HG03103 (cell line): Measurements from ENCODE around the gene SCGB3A2.
"Not testable (repeated sequence)": the region's sequence is repeated elsewhere in the genome, so short reads cannot be mapped to it uniquely, and the experiment has no call there.

Source experiments
- ATAC-seq: cut with Tn5 transposase; IDR thresholded peaks from one replicate; pipeline ENCODE4 v1.9.1; 2021; ENCODE audit warnings: low read depth; ENCODE audit not compliant: unreplicated experiment

The SCGB3A2 gene

DNA sequence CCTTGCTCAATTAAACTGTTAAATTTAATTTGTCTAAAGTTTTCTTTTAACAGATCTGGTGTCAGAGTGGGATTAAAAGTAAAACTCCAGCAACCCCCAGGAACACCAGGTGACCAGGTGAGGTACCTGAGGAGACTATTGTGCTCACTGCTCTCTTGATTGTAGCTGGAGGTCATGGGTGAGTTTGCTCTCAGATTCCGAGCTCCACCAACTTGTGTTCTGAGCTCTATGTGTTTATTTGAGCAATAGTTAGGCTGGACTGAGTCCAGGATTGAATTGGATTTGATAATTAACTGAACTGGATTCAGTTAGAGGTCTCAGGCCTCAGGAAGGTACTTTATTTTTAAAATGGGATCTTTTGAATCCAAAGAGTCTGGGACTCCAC lies 17.9 kb upstream of the SCGB3A2 start:
- ATAC-seq: no peak

DNA sequence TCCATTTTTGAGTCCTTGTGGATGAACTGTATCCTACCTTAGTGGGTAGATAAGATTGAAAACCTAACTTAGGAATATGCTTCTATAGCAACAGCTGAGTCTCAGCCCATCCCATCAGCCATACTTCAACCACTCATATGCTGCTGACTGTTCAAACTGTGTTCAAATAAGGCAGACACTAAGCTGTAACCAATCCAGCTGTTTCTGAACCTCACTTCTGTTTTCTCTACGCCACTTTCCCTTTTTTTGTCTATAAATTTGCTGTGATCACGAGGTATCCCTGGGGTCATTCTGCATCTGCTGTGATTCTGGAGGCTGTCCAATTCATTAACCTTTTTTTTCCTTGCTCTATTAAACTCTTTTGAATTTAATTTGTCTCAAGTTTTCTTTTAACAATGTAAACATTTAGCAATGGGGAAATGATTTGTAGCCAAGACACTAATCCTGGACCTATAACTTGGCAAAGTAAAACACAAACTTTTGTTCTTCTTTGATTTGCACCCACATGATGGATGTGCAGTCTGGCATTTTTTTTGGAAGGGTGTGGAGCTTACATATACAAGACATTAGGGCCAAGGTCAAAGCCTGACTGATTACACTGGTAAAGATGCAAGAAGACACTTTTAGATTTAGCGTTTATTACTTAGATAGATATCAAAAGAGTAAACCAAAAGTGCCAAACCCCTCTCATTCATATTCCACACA lies 14.9 kb upstream of the SCGB3A2 start:
- ATAC-seq: no peak

DNA sequence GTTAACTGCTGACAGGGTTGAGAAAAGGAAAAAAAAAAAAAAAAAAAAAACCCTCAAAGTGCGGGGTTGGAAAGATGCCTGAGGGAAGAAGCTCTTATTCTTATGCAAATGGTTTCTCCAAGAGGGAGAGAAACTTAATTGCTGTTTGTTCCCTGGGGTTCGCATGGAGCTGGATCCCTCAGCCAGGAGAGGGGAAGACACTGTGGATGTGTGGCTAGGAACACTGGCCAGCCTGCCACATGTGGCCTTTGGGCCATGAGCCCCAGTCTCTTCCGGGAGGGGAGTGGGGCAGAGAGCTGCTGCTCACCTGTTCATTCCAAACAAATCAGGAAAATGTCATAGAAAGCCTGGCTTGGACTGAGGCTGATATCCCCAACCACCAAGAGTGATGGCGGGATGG lies 9.4 kb upstream of the SCGB3A2 start:
- no peak for ATAC-seq

DNA sequence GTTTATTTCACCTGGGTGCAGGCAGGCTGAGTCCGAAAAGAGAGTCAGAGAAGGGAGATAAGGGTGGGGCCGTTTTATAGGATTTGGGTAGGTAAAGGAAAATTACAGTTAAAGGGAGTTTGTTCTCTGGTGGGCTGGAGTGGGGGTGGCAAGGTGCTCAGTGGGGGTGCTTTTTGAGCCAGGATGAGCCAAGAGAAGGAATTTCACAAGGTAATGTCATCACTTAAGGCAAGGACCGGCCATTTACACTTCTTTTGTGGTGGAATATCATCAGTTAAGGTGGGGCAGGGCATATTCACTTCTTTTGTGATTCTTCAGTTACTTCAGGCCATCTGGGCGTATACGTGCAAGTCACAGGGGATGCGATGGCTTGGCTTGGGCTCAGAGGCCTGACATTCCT lies 8.6 kb upstream of the SCGB3A2 start:
- ATAC-seq: not testable (repeated sequence)

DNA sequence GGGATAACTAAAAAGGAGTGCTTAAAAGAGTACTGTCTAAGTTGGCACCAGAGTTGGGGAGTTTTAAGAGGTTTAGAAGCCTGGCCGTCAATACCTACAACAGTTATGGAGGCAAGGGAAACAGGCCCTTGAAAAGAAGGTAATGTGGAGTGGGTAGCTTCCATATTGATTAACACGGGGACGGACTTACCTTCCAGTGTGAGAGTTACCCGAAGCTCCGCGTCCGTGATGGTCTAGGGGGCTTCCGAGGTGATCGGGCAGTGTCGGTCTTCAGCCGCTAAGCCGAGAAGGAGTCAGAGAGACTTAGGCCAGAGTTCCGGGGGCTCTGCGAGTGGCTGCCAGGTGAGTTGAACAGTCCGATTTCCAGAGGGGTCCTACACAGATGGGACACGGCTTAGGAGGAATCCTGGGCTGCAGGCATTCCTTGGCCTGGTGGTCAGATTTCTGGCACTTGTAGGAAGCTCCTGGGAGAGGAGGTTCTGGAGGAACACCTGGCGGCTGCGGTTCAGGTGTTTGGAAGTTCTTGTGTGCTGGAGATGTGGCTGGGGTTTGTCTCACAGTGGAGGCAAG lies 6.4 kb upstream of the SCGB3A2 start:
- not testable (repeated sequence) for ATAC-seq

DNA sequence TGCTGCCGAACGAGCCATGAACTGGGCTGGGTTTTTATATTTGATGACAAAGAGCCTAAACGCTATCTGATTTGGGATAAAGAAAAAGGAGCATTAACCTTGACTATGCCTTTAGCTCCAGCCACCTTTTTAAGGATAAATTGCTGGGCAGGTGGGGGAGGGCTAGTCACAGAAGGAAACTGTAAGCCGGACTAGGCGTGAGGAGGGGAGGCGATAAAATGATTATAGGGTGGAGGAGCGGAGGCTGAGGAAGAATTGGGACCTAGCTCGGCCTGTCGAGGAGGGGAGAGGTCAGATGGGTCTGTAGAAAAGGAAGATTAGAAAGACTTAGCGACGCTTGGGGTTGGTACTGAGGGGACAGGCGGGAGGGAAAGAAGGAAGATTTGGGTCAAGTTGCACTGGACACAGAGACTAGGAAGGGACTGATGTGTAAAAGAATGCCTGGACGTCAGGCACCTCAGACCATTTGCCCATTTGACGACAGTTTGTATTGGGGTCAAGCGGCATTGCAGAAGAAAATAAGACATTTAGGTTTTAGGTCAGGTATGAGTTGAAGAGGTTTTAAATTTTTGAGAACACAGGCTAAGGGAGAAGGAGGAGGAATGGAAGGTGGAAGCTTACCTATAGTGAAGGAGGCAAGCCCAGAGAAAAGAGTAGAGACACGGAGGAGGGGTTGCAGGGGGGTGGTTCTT lies 5.6 kb upstream of the SCGB3A2 start:
- not testable (repeated sequence) for ATAC-seq

DNA sequence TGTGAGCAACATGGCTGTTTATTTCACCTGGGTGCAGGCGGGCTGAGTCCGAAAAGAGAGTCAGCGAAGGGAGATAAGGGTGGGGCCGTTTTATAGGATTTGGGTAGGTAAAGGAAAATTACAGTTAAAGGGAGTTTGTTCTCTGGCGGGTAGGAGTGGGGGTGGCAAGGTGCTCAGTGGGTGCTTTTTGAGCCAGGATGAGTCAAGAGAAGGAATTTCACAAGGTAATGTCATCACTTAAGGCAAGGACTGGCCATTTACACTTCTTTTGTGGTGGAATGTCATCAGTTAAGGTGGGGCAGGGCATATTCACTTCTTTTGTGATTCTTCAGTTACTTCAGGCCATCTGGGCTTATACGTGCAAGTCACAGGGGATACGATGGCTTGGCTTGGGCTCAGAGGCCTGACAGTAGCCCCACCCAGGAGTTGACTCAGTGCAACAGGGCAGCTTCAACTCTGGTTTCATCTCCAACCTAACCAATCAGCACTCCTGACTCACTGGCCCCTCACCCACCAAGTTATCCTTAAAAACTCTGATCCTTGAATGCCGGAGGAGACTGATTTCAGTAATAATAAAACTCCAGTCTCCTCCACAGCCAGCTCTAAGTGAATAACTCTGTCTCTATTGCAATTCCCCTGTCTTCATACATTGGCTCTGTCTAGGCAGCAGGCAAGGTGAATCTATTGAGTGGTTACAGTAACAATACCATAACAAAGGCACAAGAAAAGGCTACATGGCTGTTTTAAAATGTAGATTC lies 4.2 kb upstream of the SCGB3A2 start:
- ATAC-seq: not testable (repeated sequence)

DNA sequence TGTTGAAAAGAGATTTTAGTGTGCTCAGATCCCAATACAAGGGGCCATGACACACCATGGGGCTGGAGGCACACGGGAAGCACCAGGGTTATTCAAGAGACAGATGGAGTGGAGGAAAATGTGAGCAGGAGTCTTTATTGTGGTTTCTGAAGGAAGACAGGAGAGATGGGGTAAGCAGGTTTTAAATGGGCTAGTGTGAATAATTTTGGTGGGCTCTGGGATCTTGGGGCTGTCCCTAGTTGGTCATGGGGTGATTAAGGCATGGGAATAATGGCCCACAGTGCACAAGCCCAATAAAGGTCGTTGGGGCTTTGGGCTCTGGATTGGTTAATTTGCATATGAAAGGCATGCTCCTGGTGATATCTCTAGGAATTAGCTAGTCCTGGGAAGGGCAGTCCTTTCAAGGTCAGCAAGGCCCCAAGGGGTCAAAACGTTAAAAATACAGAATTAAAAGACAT lies 3.6 kb upstream of the SCGB3A2 start:
- ATAC-seq: no peak

DNA sequence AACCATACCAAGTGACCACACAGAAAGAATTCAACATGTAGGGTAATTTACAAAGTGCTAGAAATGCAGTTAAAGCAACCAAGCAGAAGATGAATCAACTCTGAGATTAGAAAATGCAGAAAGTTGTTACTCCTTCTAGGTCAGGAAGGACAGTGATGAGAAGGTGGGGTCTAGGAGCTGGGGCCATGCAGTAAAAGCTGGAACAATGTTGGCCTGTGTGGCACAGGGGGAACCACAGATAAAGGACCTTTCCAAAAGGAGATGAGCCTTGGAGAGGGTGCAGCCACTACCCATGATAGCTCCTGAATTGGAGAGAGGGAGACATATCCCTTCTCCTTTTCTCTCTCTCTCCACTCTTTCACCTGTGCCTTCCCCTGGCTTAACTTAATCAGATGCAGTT lies 2.4 kb upstream of the SCGB3A2 start:
- ATAC-seq: no peak

DNA sequence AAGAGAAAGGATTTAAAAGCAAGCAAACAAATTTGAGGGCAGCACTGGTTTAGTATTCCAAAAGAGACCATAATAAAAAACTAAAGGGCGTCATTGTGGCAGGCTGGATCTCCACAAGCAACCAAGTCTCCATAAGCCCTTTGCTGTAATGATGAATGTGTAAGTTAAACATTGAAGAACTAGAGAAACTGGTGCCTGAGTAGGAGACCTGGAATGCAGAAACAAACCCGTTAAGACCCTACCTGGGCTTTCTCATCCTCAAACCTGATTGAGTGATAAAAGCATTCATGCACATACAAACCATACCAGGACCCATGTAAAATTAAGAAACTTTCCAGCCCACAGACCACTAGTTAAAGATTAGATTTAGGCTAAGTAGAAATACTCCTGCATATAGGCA lies 1.9 kb upstream of the SCGB3A2 start:
- ATAC-seq: no peak

DNA sequence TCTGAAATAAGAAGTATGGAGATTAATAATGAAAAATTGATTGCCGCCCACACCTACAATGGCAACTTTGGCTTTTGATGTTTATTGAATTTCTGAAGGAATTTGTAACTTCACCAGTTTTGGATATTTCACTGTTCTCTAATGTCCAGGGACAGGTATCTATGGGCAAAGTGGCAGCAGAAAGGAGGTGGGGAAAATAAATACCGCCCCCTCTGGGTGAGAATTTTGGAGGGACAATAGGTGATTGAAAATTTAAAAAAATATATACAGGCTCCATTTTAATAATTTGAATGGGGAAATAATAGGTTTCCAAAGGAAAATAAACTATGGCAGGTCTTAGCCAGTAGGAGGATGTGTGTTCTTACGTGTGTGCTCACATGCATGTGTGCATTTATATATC lies 1.3 kb downstream of the SCGB3A2 start:
- ATAC-seq: no peak

DNA sequence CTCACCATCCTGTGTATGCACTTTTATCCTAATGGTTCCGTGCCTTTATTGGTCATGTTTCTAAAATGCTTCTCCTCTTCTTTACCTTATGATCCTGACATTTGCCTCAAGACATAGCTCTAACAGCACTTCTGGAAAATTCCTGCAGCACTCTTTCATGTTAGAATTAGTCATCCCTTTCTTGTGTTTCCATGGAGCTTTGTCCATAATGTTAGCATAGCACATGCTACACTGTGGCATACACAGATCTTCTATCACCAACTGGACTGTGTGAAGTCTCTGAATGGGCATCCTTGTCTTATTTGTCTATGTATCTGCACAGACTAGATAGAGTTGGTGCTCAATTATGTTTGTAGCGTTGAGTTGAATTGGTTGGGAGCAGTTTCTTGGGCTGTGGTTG lies 2.0 kb downstream of the SCGB3A2 start:
- no peak for ATAC-seq

DNA sequence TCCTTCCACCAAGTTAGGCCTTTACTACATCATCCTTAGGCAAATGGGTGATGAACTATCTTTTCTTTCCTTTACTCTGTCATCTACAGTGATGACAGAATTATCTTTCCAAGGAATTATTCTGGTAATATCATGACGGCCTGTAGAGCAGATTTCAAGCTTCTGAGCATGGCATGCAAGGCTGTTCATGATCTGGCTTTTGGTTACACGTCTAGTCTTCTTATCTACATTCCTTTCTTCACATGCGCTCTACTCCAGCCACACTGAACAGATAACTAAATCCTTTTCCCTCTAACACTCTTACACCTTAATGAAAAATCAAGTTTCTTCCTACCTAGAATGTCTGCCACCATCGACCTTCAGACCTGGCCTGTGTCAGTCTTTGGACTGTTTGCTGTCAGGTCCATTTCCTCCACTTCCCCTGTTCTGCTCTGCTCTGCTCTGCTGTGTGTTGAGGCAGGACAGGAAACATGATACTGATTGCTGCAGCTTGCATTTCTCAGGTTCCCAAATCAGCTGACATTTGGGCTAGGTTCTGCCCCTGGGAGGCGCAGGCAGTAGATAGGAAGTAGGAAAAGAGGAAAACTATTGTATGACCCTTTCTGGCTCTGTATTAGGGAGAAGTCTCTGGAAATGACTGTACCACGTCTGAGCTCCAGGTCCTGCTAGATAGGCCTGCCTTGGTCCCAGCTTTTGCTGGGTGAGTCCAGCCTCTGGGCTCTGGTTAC lies 4.2 kb downstream of the SCGB3A2 start:
- no peak for ATAC-seq

DNA sequence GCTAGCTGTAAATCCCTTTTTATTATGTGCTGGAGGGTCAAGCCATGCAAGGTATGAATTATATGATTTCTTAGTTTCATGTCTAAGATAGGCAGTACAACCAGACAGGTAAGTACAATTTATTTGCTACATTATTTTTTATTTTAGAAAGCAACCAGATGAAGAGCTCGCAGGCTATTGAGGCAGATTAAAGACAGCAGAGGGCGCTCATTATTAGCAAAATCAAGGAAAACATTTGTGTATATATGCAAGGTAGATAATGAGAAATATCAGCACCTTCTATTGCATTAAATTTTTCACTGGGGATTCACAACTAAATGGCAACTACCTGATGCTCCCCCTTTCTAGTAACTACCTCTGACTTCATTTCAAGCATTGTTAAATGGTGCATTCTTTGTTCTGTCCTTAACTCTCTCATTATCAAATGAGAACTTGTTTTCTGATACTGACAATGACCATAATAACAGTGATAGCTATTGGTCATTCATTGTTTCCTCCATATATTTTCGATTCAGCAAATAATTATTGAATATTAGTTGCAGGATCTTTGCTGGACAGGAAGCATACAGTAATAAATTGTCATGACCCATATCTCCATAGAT lies 8.6 kb downstream of the SCGB3A2 start:
- ATAC-seq: no peak

DNA sequence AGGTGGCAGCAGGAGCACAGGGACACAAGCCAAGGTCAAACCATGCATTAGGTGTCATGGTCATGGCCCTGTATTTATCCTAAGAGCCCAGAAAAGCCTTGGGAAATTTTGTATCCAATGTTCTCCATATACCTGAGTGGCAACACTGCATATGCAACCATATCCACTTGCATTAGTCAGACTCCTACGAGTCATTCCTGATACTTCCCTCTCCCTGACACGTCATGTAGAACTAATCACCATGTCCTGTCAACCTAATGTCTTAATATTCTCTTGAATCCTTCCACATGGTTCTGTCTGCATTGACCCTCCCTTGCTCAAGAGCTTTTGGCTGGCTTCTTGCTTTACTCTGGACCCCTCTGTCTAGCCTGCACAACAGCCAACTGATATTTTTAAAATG lies 9.4 kb downstream of the SCGB3A2 start:
- no peak for ATAC-seq

DNA sequence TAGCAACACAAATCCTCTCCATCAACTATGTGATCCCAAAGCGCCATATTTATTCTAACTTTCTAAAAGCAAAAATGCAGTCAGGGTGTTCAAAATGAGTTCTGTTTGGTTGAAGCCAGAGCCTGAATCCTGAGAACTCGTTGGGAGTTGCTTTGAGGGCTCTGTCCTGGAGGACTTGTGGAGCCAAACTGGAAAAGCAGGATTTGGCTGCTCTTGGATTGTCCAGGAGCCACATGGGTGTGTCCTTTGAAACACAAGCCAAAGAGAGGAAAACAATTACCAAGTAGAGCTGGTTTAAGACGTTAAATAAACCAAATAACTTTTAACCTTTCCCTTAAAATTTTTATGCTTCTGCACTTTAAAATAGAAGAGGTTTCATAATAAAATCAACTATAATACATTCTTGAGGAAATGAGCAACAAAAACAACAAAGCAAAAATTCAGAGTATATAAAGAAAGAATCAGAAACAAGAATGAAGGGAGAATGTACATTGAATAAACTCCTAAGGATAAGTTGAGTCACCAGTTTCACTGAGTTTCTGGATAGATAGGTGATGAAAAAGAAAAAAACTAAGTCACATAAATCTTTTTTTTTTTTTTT lies 14.3 kb downstream of the SCGB3A2 start:
- ATAC-seq: no peak

DNA sequence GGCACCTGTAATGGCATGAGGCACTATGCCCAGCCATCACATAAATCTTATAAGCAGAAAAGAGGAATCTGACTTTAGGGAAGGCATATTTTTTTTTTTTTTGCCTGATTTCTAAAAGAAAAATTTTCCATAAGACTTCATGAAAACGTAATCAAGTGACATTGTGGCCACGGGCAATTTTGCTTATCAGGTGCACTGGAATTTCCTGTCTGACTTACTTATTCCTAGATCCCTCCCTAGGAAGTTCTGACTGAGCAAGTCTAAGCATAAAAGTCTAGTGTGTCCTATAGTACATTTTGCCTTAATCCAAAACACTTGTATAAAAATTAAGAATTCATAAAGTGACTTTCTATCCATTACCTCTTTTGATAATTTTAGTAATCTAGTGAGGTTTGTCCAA lies 15.3 kb downstream of the SCGB3A2 start:
- no peak for ATAC-seq

DNA sequence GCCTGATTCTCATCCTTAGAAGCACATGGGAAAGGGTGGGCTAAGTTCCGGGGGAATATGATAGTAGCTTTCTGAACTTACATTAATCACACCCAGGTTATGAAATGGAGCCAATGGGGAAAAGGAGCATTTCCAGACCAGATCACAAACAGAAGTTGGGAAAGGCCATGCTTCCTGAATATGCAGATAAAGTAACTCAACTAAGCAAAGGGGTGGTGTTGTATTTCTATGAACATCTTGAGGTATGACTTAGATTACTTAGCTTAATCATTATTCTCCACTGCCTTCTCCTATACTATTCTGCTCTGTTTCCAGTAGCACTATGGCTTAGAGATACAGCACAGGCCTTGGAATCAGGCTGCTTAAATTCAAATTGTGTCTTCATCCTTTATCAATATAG lies 17.4 kb downstream of the SCGB3A2 start:
- no peak for ATAC-seq

DNA sequence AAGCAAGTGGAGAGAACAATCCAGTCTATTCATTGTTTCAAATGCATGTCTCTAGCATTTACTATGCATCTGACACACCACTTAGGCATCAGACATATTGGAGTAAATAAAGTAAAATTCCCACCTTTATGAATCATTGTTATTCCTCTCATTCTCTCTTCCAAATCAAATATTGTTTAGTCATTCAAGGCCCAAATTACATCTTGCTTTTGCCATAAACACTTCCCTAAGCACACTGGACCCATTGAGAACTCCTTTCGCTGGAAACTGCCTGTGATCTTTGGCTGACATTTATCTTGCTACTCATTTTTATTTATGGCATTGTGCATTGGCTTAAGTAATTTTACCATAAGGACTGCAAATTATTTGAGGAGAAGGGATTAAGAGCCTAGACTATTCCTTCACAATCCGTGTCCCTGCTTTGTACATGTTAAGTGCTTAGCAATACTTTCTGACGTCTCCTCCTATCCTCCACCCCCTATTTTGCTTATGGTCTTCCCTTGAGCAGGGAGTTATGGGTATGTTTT lies 20.4 kb downstream of the SCGB3A2 start:
- ATAC-seq: no peak

DNA sequence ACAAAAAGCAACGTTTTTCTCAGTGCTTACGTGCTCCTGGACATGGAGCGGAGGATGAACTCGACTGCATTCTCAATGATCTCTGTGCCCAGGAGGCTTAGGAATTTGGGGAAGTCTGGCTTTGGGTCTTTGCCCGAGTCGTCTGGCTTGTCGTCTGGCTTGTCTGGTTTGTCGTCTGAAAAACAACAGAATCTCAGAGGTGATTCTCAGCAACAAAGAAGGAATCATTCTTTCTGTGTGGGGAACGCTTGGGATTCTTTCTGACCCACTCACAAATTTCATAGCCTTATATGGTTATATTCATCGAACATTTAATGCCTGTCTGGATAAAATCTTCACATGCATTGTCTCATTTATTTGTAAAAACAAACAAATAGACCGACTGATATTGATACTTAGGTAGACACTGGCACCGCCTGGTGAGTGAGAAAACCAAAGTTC lies 23.1 kb downstream of the SCGB3A2 start:
- no peak for ATAC-seq
